Glutamatergic neuron (in vitro differentiated cells): ENCODE results near the gene TXLNB. TPM values are rescaled to one million over a fixed set of nuclear protein-coding genes. Genes with fewer than 3 reads are reported as not detected.

ENCODE experiments used
- DNase-seq: peaks from one replicate; pipeline ENCODE4 v3.0.0; 2022
- H3K27ac Mint-ChIP-seq: one replicate; pipeline ENCODE4 v1.8.0; 2020; ENCODE audit warnings: mild to moderate bottlenecking, mixed read lengths, inconsistent platforms; ENCODE audit not compliant: unreplicated experiment
- H3K27me3 Mint-ChIP-seq: one replicate; pipeline ENCODE4 v1.8.0; 2020; ENCODE audit warnings: mild to moderate bottlenecking, moderate library complexity, mixed read lengths, inconsistent platforms; ENCODE audit not compliant: unreplicated experiment
- H3K36me3 Mint-ChIP-seq: one replicate; pipeline ENCODE4 v1.8.0; 2020; ENCODE audit warnings: mild to moderate bottlenecking, mixed read lengths, inconsistent platforms; ENCODE audit not compliant: unreplicated experiment
- H3K4me1 Mint-ChIP-seq: one replicate; pipeline ENCODE4 v1.8.0; 2020; ENCODE audit warnings: mild to moderate bottlenecking, low read depth, mixed read lengths, inconsistent platforms; ENCODE audit not compliant: unreplicated experiment
- H3K4me3 Mint-ChIP-seq: one replicate; pipeline ENCODE4 v1.8.0; 2020; ENCODE audit warnings: mild to moderate bottlenecking, mixed read lengths, inconsistent platforms; ENCODE audit not compliant: unreplicated experiment
- H3K9me3 Mint-ChIP-seq: one replicate; pipeline ENCODE4 v1.8.0; 2020; ENCODE audit warnings: mild to moderate bottlenecking, moderate library complexity, mixed read lengths, inconsistent platforms; ENCODE audit not compliant: unreplicated experiment
- CTCF ChIP-seq: fragments of 200-600 bp; sonication (generic); IDR thresholded peaks from one replicate; pipeline ENCODE4 v1.5.0; 2021; ENCODE audit not compliant: partially characterized antibody, unreplicated experiment
- total RNA-seq: library from RNA; stranded (reverse); fragmentation: NEBNext Ultra II Directional; extraction: Animal tissue kit (Norgen Biotek cat#: 25700); gene quantifications from one replicate; pipeline ENCODE4 v1.2.1, GENCODE V29; 2021; ENCODE audit not compliant: unreplicated experiment

TXLNB gene
- total RNA-seq, 1 donor from 2014 or later = not detected

- no peaks in the 10 kb centered on the region for H3K27me3 Mint-ChIP-seq
- H3K36me3 Mint-ChIP-seq = no peaks in the 10 kb centered on the region
- no peak for DNase-seq
- H3K4me3 Mint-ChIP-seq = no peak overlapping the region
- no peaks in the 10 kb centered on the region for H3K4me1 Mint-ChIP-seq
- TF ChIP-seq CTCF = no peak
- H3K9me3 Mint-ChIP-seq = no peaks in the 10 kb centered on the region
- no peak overlapping the region for H3K27ac Mint-ChIP-seq
Observed at GRCh38 chr6:139249395-139249794, 42.4 kb downstream of the TXLNB start.

- Mint-ChIP-seq H3K9me3 (no peaks in the 10 kb centered on the region), H3K4me1 (no peaks in the 10 kb centered on the region), H3K36me3 (no peaks in the 10 kb centered on the region), H3K27me3 (no peaks in the 10 kb centered on the region), H3K27ac (no peak overlapping the region), H3K4me3 (no peak overlapping the region)
- TF ChIP-seq CTCF = no peak
- no peak for DNase-seq
Observed at GRCh38 chr6:139248911-139249310, 42.9 kb downstream of the TXLNB start.

- H3K27me3 Mint-ChIP-seq = no peaks in the 10 kb centered on the region
- DNase-seq = no peak
- no peak overlapping the region for H3K27ac Mint-ChIP-seq
- no peaks in the 10 kb centered on the region for H3K36me3 Mint-ChIP-seq
- H3K4me3 Mint-ChIP-seq = no peak overlapping the region
- TF ChIP-seq CTCF = no peak
- H3K9me3 Mint-ChIP-seq = no peaks in the 10 kb centered on the region
- H3K4me1 Mint-ChIP-seq = no peaks in the 10 kb centered on the region
Observed at GRCh38 chr6:139247618-139248017, 44.2 kb downstream of the TXLNB start.

- no peaks in the 10 kb centered on the region for H3K27me3 Mint-ChIP-seq
- DNase-seq = no peak
- no peak overlapping the region for H3K27ac Mint-ChIP-seq
- H3K9me3 Mint-ChIP-seq = no peaks in the 10 kb centered on the region
- TF ChIP-seq CTCF = no peak
- no peaks in the 10 kb centered on the region for H3K36me3 Mint-ChIP-seq
- H3K4me3 Mint-ChIP-seq = no peak overlapping the region
- H3K4me1 Mint-ChIP-seq = peaks cover 5% of the 10 kb centered on the region
Observed at GRCh38 chr6:139243536-139243935, 48.3 kb downstream of the TXLNB start.

GRCh38 chr6:139242457-139243240 lies 49.1 kb downstream of the TXLNB start:
- no peak overlapping the region for H3K27ac Mint-ChIP-seq
- peaks cover 1% of the 10 kb centered on the region for H3K27me3 Mint-ChIP-seq

More at GRCh38 chr6:139242457-139243240, 49.1 kb downstream of the TXLNB start:
- Mint-ChIP-seq H3K4me3 (no peak overlapping the region), H3K36me3 (no peaks in the 10 kb centered on the region), H3K4me1 (peaks cover 5% of the 10 kb centered on the region), H3K9me3 (no peaks in the 10 kb centered on the region)
- TF ChIP-seq CTCF = no peak
- DNase-seq = no peak
